Activated T-helper 1 cell treated with Interleukin-2 at 50 U/mL for 16 hours (primary cell): ENCODE measurements around the gene CDIP1.

Source experiments
- DNase-seq: peaks from one replicate; pipeline ENCODE4 v3.0.0-alpha.2; 2020; ENCODE audit warnings: low read depth

CDIP1 gene

DNA sequence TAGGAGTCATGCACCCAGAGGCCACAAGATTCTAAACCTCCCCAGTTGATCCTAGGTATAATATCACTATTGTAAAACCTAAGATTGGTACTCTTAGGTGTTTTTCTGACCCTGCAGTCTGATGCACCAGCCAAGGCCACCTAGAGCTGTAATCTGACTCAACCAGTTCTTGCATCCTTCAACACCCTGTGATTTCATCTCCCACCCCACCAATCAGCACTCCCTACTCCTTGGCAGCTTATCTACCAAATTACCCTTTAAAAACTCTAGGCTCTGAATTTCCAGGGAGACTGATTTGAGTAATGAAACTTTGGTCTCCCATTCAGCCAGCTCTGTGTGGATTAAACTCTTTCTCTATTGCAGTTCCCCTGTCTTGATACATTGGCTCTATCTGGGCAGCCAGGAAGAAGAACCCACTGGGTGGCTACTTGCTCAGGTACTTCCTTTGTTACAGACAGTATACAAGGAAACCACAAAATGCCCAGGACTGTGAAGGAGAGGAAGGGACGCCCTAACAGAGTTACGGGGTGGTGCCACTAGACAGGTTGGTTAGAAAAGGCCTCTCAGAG, 1.2 kb upstream of the CDIP1 start:
- DNase-seq = no peak

DNA sequence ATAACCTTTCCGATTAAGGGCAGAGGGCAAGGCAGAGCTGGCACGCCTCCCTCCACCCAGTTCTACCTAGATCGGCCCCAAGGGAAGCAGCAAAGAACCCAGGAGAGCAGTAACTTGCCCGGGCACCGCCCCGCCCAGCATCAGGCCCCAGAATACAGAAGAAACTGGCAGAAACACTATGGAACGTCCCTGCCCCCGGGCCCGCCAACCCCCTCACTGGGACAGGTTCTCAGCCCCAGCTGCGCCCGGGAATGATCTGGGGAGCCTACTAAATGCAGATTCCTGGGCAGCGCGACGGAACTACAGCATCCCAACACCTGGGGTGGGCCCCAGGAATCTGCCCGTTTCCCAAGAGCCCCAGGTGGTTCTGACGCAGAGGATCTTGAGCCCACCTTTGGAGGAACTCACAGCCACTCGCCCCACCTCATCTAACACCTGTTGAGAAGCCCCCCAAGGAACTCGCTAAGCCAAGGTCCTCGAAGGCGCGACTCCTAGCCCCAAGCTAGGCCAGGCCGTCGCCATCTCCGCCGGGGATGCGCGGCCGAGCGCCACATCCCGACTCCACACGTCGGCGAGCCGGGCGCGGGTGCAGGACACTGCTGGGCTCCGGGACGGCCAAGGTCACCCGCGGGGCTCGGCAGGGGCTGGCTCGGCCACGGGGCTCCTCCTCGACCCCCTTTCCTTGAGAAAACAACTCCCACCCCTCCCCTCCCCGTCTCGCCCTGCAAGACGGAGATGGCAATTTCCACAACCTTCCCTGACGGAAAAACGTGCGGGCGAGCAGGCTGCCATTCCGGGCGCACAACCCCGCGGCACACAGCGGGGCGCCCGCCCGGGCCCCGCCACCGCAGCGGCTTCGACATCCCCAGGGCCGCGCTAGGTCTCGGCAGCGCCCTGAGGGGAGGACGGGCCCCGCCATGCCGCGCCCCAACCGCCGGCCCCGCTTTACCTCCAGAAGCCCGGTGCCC, 913 bp downstream of the CDIP1 start:
- no peak for DNase-seq

- no peak for DNase-seq
Measured at GRCh38 chr16:4536391-4537106, 2.0 kb downstream of the CDIP1 start.

DNA sequence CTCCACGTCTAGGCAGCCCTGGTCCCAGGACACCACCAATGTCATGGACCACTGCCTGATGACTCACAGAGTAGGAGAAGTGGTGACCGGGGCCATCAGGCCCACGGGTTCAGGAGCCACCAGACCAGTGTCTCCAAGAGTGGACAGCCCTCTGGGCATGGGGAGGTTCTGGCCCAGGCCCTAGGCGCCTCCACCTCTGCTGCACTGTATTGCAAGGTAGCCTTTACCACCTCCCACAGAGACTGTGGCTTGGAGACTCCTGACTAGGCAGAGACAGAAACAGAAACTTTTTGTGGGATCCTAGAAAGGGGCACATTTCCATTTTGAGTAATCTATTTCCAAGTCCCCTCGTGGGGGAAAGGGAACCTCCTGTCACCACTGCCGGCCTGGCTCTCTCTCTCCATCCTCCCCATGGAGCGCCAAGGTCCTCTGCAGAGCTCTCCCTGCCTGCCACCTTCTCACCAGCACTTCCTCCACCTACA, 2.9 kb downstream of the CDIP1 start:
- DNase-seq = no peak

DNA sequence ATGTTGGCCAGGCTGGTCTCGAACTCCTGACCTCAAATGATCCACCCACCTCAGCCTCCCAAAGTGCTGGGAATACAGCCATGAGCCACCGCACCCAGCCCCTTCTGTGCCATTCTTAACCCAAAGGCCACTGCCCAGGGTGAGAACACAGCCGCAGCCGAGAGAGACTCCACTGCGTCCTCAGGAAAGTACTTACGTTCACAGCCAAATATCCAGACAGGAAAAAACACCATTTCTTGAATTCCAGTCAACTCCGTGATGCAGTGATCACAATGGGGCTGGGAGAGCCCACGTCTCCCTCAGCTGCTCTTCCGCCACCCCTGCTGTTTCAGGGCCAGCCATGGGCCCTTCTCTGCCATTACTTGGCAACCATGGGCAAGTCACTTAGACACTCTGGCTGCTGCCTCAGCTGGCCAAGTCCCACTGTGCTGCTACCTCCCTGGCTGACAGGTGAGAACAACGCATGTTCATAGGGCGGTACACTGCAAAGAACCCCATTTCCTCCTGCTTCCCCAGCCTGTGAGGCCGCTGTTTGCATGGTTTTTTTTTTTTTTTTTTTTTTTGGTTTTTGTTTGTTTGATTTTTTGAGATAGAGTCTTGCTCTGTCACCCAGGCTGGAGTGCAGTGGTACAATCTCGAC, 4.3 kb downstream of the CDIP1 start:
- DNase-seq = no peak

GRCh38 chr16:4533490-4533889, 5.1 kb downstream of the CDIP1 start:
- no peak for DNase-seq

GRCh38 chr16:4532238-4532637, 6.3 kb downstream of the CDIP1 start:
- DNase-seq = no peak

DNA sequence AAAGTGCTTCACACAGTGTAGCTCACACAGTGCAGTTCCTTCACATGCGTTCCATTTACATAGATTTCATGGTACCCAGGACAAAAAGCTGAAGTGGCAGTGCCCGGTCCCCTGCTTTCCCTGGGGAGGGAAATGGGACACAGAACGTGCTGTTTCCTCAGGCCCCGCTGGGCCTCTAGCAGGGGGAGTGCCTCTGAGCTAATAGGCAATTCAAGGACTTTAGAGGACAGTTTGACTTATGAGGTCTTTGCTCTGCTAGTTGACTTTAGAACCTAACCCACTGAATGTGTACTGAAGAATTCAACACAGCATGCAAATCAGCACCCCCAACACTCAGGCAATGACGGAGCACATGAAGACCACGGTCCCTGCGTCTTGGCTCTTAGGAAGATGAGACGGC, 6.8 kb downstream of the CDIP1 start:
- no peak for DNase-seq

DNA sequence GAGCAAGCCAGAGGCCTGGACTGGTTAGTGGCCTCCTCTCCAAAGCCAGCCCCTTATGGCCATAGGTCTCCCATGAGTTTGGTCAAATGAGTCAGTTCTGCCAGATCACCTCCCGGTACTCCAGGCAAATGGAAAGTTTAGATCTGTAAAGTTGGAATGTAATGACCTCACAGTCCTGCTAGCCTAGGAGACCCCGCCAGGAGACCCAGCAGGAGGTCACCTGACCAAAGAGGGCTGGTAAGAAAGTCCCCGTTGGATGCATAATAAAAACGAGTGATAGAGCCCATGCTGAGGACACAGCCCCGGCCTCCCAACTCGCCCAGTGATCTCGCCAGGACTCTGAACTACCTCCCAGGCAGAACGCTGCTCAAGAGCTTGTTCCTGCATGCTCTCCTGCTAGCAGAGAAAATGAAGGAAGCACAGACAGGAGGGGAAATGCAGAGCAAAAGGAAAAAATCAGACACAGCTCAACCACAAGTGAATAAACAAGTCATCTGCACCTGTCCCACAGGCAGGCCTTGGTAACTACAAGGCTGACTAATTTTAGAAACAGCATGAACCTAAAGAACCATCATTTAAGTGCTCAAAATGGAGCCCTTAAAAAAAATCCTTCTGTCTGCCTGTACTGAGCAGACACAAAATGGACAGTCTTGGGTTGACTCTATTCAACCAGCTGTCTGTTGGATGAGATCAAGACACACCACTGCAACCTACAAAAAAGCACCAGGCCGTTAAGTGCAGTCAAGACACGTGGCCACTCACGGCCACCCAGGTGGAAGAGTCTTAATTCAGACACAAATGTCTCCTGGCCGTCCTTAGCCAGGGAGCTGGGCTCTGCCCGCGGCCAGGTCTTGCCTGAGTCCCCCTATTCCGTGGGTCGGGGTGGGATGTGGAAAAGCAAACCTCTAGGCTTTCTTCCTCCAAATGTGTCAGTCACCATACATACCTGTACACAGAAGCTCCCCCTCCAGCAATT, 9.2 kb downstream of the CDIP1 start:
- no peak for DNase-seq

DNA sequence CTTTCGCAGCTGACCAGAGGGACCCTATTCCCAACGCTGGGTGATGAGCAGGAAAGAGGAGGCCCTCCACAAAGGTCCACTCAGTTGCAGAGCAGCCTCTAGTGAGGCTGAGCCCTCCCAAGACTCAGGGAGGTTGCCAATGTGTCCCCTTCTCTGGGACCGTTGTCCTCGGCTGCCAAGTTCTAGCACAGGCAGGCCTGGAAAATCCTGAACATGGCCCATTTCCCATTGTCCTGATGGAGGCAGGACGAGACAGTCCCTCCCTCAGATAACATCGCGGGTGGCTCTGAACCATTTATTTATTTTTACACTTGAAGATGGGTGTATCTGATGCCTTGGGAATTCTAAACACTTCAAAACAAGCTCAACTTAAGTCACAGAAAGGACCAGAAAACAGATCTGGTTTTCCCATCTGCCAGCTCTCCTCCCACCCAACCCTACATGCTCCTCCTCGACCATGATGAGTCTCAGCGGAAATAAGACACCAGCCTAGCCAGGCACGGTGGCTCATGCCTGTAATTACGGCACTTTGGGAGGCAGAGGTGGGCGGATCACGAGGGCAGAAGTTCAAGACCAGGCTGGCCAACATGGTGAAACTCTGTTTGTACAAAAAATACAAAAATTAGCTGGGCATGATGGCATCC, 12.8 kb downstream of the CDIP1 start:
- no peak for DNase-seq

- DNase-seq = no peak
Measured at GRCh38 chr16:4525069-4525468, 13.5 kb downstream of the CDIP1 start.

- DNase-seq = no peak
Measured at GRCh38 chr16:4524571-4524970, 14.0 kb downstream of the CDIP1 start.

- no peak for DNase-seq
Measured at GRCh38 chr16:4523686-4524085, 14.9 kb downstream of the CDIP1 start.

DNA sequence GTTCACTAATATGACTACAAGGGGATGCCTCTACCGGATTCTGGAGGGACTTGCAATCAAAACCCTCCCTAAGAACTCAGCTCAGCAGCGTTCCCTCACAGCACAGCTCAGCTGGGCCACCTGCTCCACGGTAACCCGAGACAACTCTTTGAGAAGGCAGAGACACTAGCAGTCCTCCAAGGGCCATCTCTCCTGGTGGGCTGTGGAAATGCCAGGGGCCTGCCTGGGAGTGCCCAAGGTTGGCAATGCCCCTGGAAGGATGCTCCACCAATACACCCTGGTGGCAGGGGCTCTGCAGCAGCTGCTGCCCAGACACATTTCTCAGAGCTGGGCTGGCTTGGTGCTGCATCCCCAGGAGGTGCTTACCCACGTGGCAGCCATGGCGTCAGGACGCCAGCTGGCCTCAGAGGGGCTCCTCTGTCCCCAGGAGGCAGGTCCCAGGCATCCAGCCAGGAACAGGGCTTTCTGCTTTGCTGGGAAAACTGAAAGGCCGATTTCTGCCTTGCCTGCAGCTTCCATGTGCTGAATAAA, 16.5 kb downstream of the CDIP1 start:
- no peak for DNase-seq

DNA sequence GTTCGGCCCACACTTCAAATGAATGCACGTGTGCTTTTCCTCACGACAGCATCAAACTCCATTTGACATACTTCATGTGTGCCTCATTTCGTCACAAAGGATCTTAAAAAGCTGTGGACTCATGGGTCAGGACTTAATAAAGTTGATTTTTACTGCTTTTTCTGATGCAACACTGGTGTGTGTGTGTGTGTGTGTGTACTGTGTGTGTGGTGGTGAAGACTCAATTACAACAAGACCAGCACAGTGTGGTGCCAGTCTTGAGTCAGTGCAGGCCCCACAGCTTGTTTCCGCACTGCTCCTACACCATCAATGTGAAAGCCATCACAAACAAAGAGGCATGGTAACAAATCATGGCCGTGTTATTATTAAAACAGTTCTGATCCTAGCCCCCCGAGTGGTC, 17.7 kb downstream of the CDIP1 start:
- no peak for DNase-seq

DNA sequence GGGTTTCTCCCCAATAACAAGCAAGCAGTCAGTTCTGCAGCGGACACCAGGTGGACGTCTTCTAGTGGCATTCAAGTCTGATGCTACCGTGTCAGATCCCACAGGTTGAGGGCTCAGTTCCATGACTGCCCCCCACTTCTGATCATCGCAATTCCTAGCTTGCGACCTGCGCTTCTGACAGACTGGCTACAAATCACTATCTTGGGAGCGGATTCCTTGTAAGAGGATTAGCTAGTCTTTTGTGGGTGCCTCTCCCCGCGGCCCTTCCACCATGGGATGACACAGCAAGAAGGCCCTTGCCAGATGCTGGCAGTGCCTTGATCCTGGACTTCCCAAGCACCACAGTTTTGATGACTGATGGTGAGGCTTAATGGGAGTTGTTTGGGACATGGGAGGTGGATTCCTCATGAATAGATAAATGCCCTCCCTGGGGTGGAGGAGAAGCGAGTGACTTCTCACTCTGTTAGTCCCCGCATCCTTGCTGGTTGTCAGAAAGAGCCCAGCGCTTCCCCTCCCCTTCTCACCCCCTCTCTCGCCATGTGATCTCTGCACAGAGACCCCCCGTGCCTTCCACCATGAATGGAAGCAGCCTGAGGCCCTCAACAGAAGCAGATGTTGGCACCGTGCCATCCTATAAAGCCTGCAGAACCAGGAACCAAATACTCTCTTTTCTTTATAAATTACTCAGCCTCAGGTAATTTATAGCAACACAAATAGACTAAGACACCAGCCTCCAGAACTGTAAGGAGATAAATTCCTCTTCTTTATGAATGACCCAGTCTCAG, 19.1 kb downstream of the CDIP1 start:
- DNase-seq = no peak

GRCh38 chr16:4517812-4518680, 20.5 kb downstream of the CDIP1 start:
- DNase-seq = no peak

- no peak for DNase-seq
Measured at GRCh38 chr16:4515611-4516233, 22.9 kb downstream of the CDIP1 start.
